Kidney epithelial cell (primary cell): ENCODE measurements around the gene MARCHF3. TPM values are rescaled to one million over a fixed set of nuclear protein-coding genes. Genes with fewer than 3 reads are reported as not detected.

Source experiments
- DNase-seq: peaks from one replicate; pipeline ENCODE4 v3.0.0-alpha.2; 2010; ENCODE audit warnings: low read depth
- H3K27me3 ChIP-seq: 2 replicates; pipeline ENCODE4 v1.6.0; 2011; ENCODE audit warnings: low read length; ENCODE audit not compliant: control insufficient read depth, insufficient read depth
- H3K36me3 ChIP-seq: 2 replicates; pipeline ENCODE4 v1.5.1; 2011; ENCODE audit warnings: low read length; ENCODE audit not compliant: control insufficient read depth, insufficient read depth
- H3K4me3 ChIP-seq: 2 replicates; pipeline ENCODE4 v1.5.1; 2011; ENCODE audit warnings: low read depth, mild to moderate bottlenecking, control low read depth, low read length
- CTCF ChIP-seq: IDR thresholded peaks from 2 replicates; pipeline ENCODE4 v1.5.1; 2011; ENCODE audit warnings: mild to moderate bottlenecking, moderate library complexity, low read length, control low read depth, inconsistent platforms; ENCODE audit not compliant: insufficient read depth, poor library complexity, severe bottlenecking
- total RNA-seq: library from RNA; depleted of rRNA; stranded (reverse); fragments of >200 nt; gene quantifications from 2 replicates; pipeline ENCODE4 v1.2.3, GENCODE V29; 2015

The MARCHF3 gene
- total RNA-seq, 1 donor from 2014 or later: 0.46 TPM

GRCh38 chr5:127002390-127002789 is 28.0 kb downstream of the MARCHF3 start:
- Histone ChIP-seq H3K4me3 (no peak overlapping the region), H3K36me3 (no peaks in the 10 kb centered on the region), H3K27me3 (no peaks in the 10 kb centered on the region)
- DNase-seq: no peak
- no peak for TF ChIP-seq CTCF

- Histone ChIP-seq H3K27me3 (no peaks in the 10 kb centered on the region), H3K4me3 (no peak overlapping the region), H3K36me3 (no peaks in the 10 kb centered on the region)
- peak; percentile 60 for DNase-seq
- TF ChIP-seq CTCF: no peak
Observed at GRCh38 chr5:127001621-127002296, 28.6 kb downstream of the MARCHF3 start.

GRCh38 chr5:126998895-126999570 is 31.3 kb downstream of the MARCHF3 start:
- H3K27me3 ChIP-seq: no peaks in the 10 kb centered on the region
- no peak for TF ChIP-seq CTCF
- DNase-seq: no peak
- no peak overlapping the region for H3K4me3 ChIP-seq
- no peaks in the 10 kb centered on the region for H3K36me3 ChIP-seq

GRCh38 chr5:126998201-126998631 is 32.1 kb downstream of the MARCHF3 start:
- H3K27me3 ChIP-seq: no peaks in the 10 kb centered on the region
- no peak for DNase-seq
- H3K4me3 ChIP-seq: no peak overlapping the region
- no peaks in the 10 kb centered on the region for H3K36me3 ChIP-seq
- TF ChIP-seq CTCF: no peak

GRCh38 chr5:126995689-126996088 is 34.7 kb downstream of the MARCHF3 start:
- DNase-seq: no peak
- H3K4me3 ChIP-seq: no peak overlapping the region
- TF ChIP-seq CTCF: no peak
- H3K27me3 ChIP-seq: no peaks in the 10 kb centered on the region
- no peaks in the 10 kb centered on the region for H3K36me3 ChIP-seq

- H3K4me3 ChIP-seq: no peak overlapping the region
- DNase-seq: no peak
Observed at GRCh38 chr5:126995039-126995438, 35.3 kb downstream of the MARCHF3 start.

More at GRCh38 chr5:126995039-126995438, 35.3 kb downstream of the MARCHF3 start:
- no peak for TF ChIP-seq CTCF
- Histone ChIP-seq H3K27me3 (no peaks in the 10 kb centered on the region), H3K36me3 (no peaks in the 10 kb centered on the region)
